Activated B cell treated with CpG ODN at 0.5 μM for 24 hours (primary cell): ENCODE data around the gene CALML5. TPM values are rescaled to one million over a fixed set of nuclear protein-coding genes. Genes with fewer than 3 reads are reported as not detected.

ENCODE experiments used
- ATAC-seq: fragments of 200-7000 bp; cut with Tn5 transposase; one replicate; pipeline ENCODE4 v1.10.0; 2021; ENCODE audit warnings: low read depth, mild to moderate bottlenecking, moderate library complexity
- CTCF ChIA-PET: fragments of 350-600 bp; sonication (Branson Sonifier 250); formaldehyde crosslinking; loops from one replicate; lab custom pipeline; 2021; ENCODE audit warnings: antibody characterized with exemption; lab: Charles Lee
- POLR2A ChIA-PET: fragments of 350-600 bp; sonication (Branson Sonifier 250); formaldehyde crosslinking; loops from one replicate; lab custom pipeline; 2021; ENCODE audit warnings: antibody characterized with exemption; lab: Charles Lee
- DNase-seq: peaks from one replicate; pipeline ENCODE4 v3.0.0; 2022
- H3K27ac Mint-ChIP-seq: one replicate; pipeline ENCODE4 v1.8.0; 2020; ENCODE audit warnings: mixed read lengths
- H3K27me3 Mint-ChIP-seq: one replicate; pipeline ENCODE4 v1.8.0; 2021; ENCODE audit warnings: mixed read lengths
- H3K36me3 Mint-ChIP-seq: one replicate; pipeline ENCODE4 v1.8.0; 2021; ENCODE audit warnings: low read depth, mixed read lengths
- H3K4me1 Mint-ChIP-seq: one replicate; pipeline ENCODE4 v1.8.0; 2021; ENCODE audit warnings: mixed read lengths
- H3K4me3 Mint-ChIP-seq: one replicate; pipeline ENCODE4 v1.8.0; 2020; ENCODE audit warnings: mild to moderate bottlenecking, mixed read lengths
- H3K9me3 Mint-ChIP-seq: one replicate; pipeline ENCODE4 v1.8.0; 2020; ENCODE audit warnings: mixed read lengths
- CTCF ChIP-seq: fragments of 200-600 bp; IDR thresholded peaks from one replicate; pipeline ENCODE4 v1.8.0; 2022; ENCODE audit warnings: antibody characterized with exemption, mild to moderate bottlenecking
- intact Hi-C: fragments of 100-400 bp; cut with micrococcal nuclease; formaldehyde crosslinking; loops from one replicate; pipeline ENCODE4 v1.15.1; 2024
- total RNA-seq: library from RNA; stranded (reverse); gene quantifications from 2 replicates; pipeline ENCODE4 v1.2.3, GENCODE V29; 2022

The CALML5 gene
- total RNA-seq, 1 donor from 2014 or later = not detected

GRCh38 chr10:5453749-5454489, 45.5 kb downstream of the CALML5 start:
- Mint-ChIP-seq H3K9me3 (no peaks in the 10 kb centered on the region), H3K4me3 (no peak overlapping the region), H3K4me1 (peaks cover 4% of the 10 kb centered on the region), H3K27me3 (no peaks in the 10 kb centered on the region), H3K36me3 (peaks cover 49% of the 10 kb centered on the region), H3K27ac (no peak overlapping the region)
- no peak for TF ChIP-seq CTCF
- ChIA-PET CTCF (interaction anchor here (1.3 to 1.8 kb wide), 3 partner anchors 14 to 176 kb away, joined by 3 to 5 read pairs (median 5); no protein-coding TSS in a partner anchor), POLR2A (interaction anchor here (0.5 kb wide), 1 partner anchor 146 kb away, joined by 3 read pairs; no protein-coding TSS in a partner anchor)
- ATAC-seq (no peak), DNase-seq (no peak)
- intact Hi-C loops = no loop called here

DNA sequence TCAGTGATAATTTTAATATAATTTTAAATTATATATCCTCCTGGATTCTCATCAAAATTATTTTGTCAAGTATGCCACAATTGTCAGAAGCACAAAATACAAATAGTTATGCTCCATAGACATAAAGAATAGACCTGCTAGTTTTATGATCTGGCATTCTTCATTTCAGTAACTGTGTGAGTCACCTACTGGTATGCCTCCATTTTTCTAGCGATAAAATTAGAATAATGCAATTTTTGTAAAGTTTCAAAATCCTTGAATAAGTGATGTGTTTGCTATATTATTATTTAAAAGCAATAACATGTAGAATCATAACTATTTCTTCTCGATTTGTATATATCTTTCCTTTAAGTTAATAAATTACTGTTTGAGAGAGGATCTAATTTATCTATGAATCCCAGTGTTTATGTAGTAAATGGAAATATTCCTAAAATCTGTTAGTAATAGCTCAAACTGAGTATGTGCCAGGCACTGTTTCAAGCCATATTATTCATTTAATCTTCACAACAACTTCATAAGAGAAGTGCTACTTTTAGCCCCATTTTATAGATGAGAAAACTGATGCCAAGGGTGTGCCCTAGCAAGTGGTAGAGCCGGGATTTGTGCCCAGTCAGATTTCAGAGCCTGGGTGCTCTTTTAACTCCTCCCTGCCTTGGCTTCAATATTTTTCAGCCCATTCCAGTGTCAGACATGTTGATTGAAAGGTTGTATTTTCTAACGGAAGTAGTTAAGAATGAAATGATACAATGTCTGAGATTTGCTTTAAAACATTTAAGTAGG, 48.6 kb downstream of the CALML5 start:
- Mint-ChIP-seq H3K27me3 (no peaks in the 10 kb centered on the region), H3K4me3 (no peak overlapping the region), H3K36me3 (peaks cover 35% of the 10 kb centered on the region), H3K4me1 (peaks cover 31% of the 10 kb centered on the region), H3K27ac (no peak overlapping the region), H3K9me3 (no peaks in the 10 kb centered on the region)
- TF ChIP-seq CTCF = no peak
- intact Hi-C loops = no loop called here
- ATAC-seq = no peak
- no peak for DNase-seq
- POLR2A ChIA-PET = no interaction called here
- CTCF ChIA-PET = no interaction called here

GRCh38 chr10:5449823-5450222, 49.5 kb downstream of the CALML5 start:
- Mint-ChIP-seq H3K27me3 (no peaks in the 10 kb centered on the region), H3K9me3 (no peaks in the 10 kb centered on the region), H3K36me3 (peaks cover 28% of the 10 kb centered on the region), H3K4me3 (peak overlapping the region; percentile 77), H3K4me1 (peaks cover 32% of the 10 kb centered on the region), H3K27ac (no peak overlapping the region)
- ChIA-PET POLR2A (no interaction called here), CTCF (no interaction called here)
- no peak for DNase-seq
- TF ChIP-seq CTCF = no peak
- ATAC-seq = no peak
- intact Hi-C loops = loop anchor here (5.0 to 10.0 kb wide), 6 partner anchors 265 to 705 kb away; partner anchors contain the start of genes GDI2, IL15RA and RBM17

- H3K27ac Mint-ChIP-seq = no peak overlapping the region
- DNase-seq (no peak), ATAC-seq (no peak)
- no peaks in the 10 kb centered on the region for H3K9me3 Mint-ChIP-seq
- CTCF ChIA-PET = no interaction called here
- TF ChIP-seq CTCF = no peak
- intact Hi-C loops = loop anchor here (5.0 to 10.0 kb wide), 6 partner anchors 266 to 706 kb away; partner anchors contain the start of genes GDI2, IL15RA and RBM17
- no peaks in the 10 kb centered on the region for H3K27me3 Mint-ChIP-seq
- peaks cover 22% of the 10 kb centered on the region for H3K36me3 Mint-ChIP-seq
- POLR2A ChIA-PET = no interaction called here
- H3K4me1 Mint-ChIP-seq = peaks cover 36% of the 10 kb centered on the region
- H3K4me3 Mint-ChIP-seq = no peak overlapping the region
Observed at GRCh38 chr10:5449227-5449626, 50.1 kb downstream of the CALML5 start.

Other genes with a start within 250 kb of the CALML5 start
- gene UCN3, start 134.6 kb downstream of the CALML5 start, total RNA-seq = not detected in 2 replicates
- not detected in 2 replicates for gene TUBAL3, start 94.7 kb downstream of the CALML5 start, total RNA-seq
- 19.0 and 22.5 TPM in 2 replicates for gene NET1, start 87.0 kb downstream of the CALML5 start, total RNA-seq
- not detected in 2 replicates for gene CALML3, start 25.4 kb upstream of the CALML5 start, total RNA-seq
- gene ASB13, start 167.0 kb upstream of the CALML5 start, total RNA-seq = 3.3 and 3.5 TPM in 2 replicates
- gene TASOR2, start 185.3 kb upstream of the CALML5 start, total RNA-seq = 69.8 and 81.4 TPM in 2 replicates